Measurements from ENCODE around the gene NEK8. TPM values are rescaled to one million over a fixed set of nuclear protein-coding genes. Genes with fewer than 3 reads are reported as not detected.

NEK8 gene
- total and polyA plus RNA-seq, 9 of the 15 experiments (the other 6 are each of a cell fraction or from before 2014, with no cell fraction given), result 0.98 to 16.6 (median 4.6) TPM

GRCh38 chr17:28705074-28705659 lies 23.4 kb upstream of the NEK8 start:
- peak overlapping the region in 1 of 2 experiments; percentile 72; a peak in 2 of 4 replicates for H3K9ac ChIP-seq (ENCODE audit: insufficient read depth in 1 of 2, low read depth in 2 of 2, low read length in 2 of 2)
- peak; percentile 43 for TF ChIP-seq POLR2G (IDR thresholded peaks at IDR 0.05; ENCODE audit: low read depth, low read length)
- TF ChIP-seq ZNF445 (CRISPR knock-in tag; IDR thresholded peaks at IDR 0.05; ENCODE audit: low read depth), result no peak
- TF ChIP-seq HBP1 (CRISPR knock-in tag; IDR thresholded peaks at IDR 0.05), result 0 out of 2 replicates have a peak, but pooled peaks have one; percentile 51
- TF ChIP-seq ZNF785 (CRISPR knock-in tag; IDR thresholded peaks at IDR 0.05), result no peak
- no peak for TF ChIP-seq RBFOX2 (IDR thresholded peaks at IDR 0.05; ENCODE audit: low read depth, low read length)
- no peak for TF ChIP-seq CUX1 (CRISPR knock-in tag; IDR thresholded peaks at IDR 0.05)
- TF ChIP-seq HMGXB4 (CRISPR knock-in tag; IDR thresholded peaks at IDR 0.05), result no peak
- TF ChIP-seq POLR2A (conservative IDR thresholded peaks at IDR 0.05), result peak; percentile 50; the same call in 1 of the 2 replicates
- TF ChIP-seq ILF3 (IDR thresholded peaks at IDR 0.05; ENCODE audit: borderline replicate concordance), result no peak
- TF ChIP-seq ZNF695 (CRISPR knock-in tag; IDR thresholded peaks at IDR 0.05), result no peak
- TF ChIP-seq SUPT5H (IDR thresholded peaks at IDR 0.05), result peak; percentile 56; the same call in 1 of the 2 replicates
- ChIA-PET CTCF (ENCODE audit: low intra/inter-chr PET ratio) (no interaction called here), POLR2A (interaction anchor here (0.6 to 4.0 kb wide), 8 partner anchors 11 to 67 kb away, joined by 3 to 27 read pairs (median 4); partner anchors contain the start of genes RPL23A, SDF2 and SUPT6H)
- 0 out of 2 replicates have a peak, but pooled peaks cover 2% of the 10 kb centered on the region for H3K9me3 ChIP-seq (replicated peaks; ENCODE audit: control insufficient read depth, insufficient read depth, low read depth, low read length)
- intact Hi-C loops (cut with micrococcal nuclease), result no loop called here
- no peaks in the 10 kb centered on the region; the same call in 1 of the 2 replicates for H4K20me1 ChIP-seq (replicated peaks; ENCODE audit: control insufficient read depth, insufficient read depth, low read length)
- DNase-seq (ENCODE audit: extremely low read depth in 1 of 4, low spot score in 3 of 4) (peak in 1 of 4 experiments; percentile 13), ATAC-seq (no peak; the same call in 2 of the 3 replicates), FAIRE-seq (no peak)
- no peaks in the 10 kb centered on the region for H3K27me3 ChIP-seq (ENCODE audit: control insufficient read depth in 2 of 2, insufficient read depth in 2 of 2, low read length in 2 of 2)
- H3K27ac ChIP-seq (ENCODE audit: extremely low read depth, low read depth, low read length), result no peak overlapping the region
- BruUV-seq (replicated peaks), result no TSS peak
- H3K36me3 ChIP-seq (ENCODE audit: control insufficient read depth, insufficient read depth, low read length), result peaks cover 51% of the 10 kb centered on the region; the same call in 2 of the 3 replicates
- H2AFZ ChIP-seq (ENCODE audit: low read depth, low read length), result no peak overlapping the region
- 73% methylated on average over 5 of the region's 5 CpGs for WGBS (ENCODE audit: insufficient coverage, low coverage, missing lambda C conversion rate)
- in situ Hi-C loops (cut with MboI), result no loop called here
- peaks cover 5% of the 10 kb centered on the region; the same call in 2 of the 3 replicates for H3K79me2 ChIP-seq (ENCODE audit: control insufficient read depth, insufficient read depth, low read length)
- peaks cover 7 to 18% of the 10 kb centered on the region in 2 experiments; a peak in 4 of 5 replicates for H3K4me1 ChIP-seq (replicated peaks in 1 of 2; ENCODE audit: control insufficient read depth in 2 of 2, insufficient read depth in 2 of 2, low read length in 2 of 2)
- H3K9me1 ChIP-seq (ENCODE audit: control insufficient read depth, insufficient read depth, low read length), result no peaks in the 10 kb centered on the region
- H3K4me3 ChIP-seq, result no peak overlapping the region
- H3K4me2 ChIP-seq (ENCODE audit: insufficient read depth, low read length), result no peak overlapping the region

Data from K562 (cell line).